PC-9 (cell line): ENCODE data around the gene FZD7. TPM values are rescaled to one million over a fixed set of nuclear protein-coding genes. Genes with fewer than 3 reads are reported as not detected.

Experiments
- BruUV-seq: library from RNA; stranded (reverse); fragments of 400-500 nt; replicated peaks from 2 replicates; lab custom pipeline; 2021; lab: Mats Ljungman, UMichigan
- CTCF ChIA-PET: fragments of 300-600 bp; sonication (Branson Sonifier 250); formaldehyde crosslinking; loops from one replicate; lab custom pipeline; 2022; ENCODE audit warnings: antibody characterized with exemption; lab: Charles Lee
- POLR2A ChIA-PET: fragments of 300-600 bp; sonication (Branson Sonifier 250); formaldehyde crosslinking; loops from one replicate; lab custom pipeline; 2022; ENCODE audit warnings: antibody characterized with exemption; ENCODE audit not compliant: unreplicated experiment; lab: Charles Lee
- DNase-seq, 2 experiments: peaks; one replicate each; pipeline versions ENCODE4 v3.0.0 to v3.0.0-alpha.2; 2015 to 2022; ENCODE audit warnings: mixed read lengths in 1 of 2
- H2AFZ ChIP-seq: fragments of 200-600 bp; sonication (generic); 2 replicates; pipeline ENCODE4 v1.8.1; 2017; ENCODE audit warnings: antibody characterized with exemption
- H3F3A ChIP-seq: fragments of 200-600 bp; sonication (generic); 2 replicates; pipeline ENCODE4 v1.8.1; 2017; ENCODE audit warnings: antibody characterized with exemption, mild to moderate bottlenecking, low read depth; ENCODE audit not compliant: insufficient read depth
- H3K27ac ChIP-seq: fragments of 200-600 bp; sonication (generic); 2 replicates; pipeline ENCODE4 v1.6.1; 2016; ENCODE audit warnings: mixed run types
- H3K27me3 ChIP-seq: fragments of 200-600 bp; sonication (generic); 2 replicates; pipeline ENCODE4 v1.6.1; 2016; ENCODE audit warnings: low read depth, mixed run types; ENCODE audit not compliant: insufficient read depth
- H3K36me3 ChIP-seq: fragments of 200-600 bp; sonication (generic); 2 replicates; pipeline ENCODE4 v1.6.1; 2016; ENCODE audit warnings: low read depth, mixed run types
- H3K4me1 ChIP-seq: fragments of 200-600 bp; sonication (generic); replicated peaks from 2 replicates; pipeline ENCODE4 v1.6.1; 2016; ENCODE audit warnings: mixed run types; ENCODE audit not compliant: insufficient read depth
- H3K4me2 ChIP-seq: fragments of 200-600 bp; sonication (generic); 2 replicates; pipeline ENCODE4 v1.6.1; 2017; ENCODE audit warnings: mixed run types
- H3K4me3 ChIP-seq: fragments of 200-600 bp; sonication (generic); 2 replicates; pipeline ENCODE4 v1.6.1; 2016; ENCODE audit warnings: mixed run types
- H3K79me2 ChIP-seq: fragments of 200-600 bp; sonication (generic); 2 replicates; pipeline ENCODE4 v1.6.1; 2017; ENCODE audit warnings: low read depth, mixed run types
- H3K9me2 ChIP-seq: fragments of 200-600 bp; sonication (generic); 2 replicates; pipeline ENCODE4 v1.8.1; 2017; ENCODE audit warnings: mild to moderate bottlenecking; ENCODE audit not compliant: insufficient read depth
- H3K9me3 ChIP-seq: fragments of 200-600 bp; sonication (generic); 2 replicates; pipeline ENCODE4 v1.8.1; 2016; ENCODE audit warnings: low read depth; ENCODE audit not compliant: insufficient read depth
- H4K20me1 ChIP-seq: fragments of 200-600 bp; sonication (generic); 2 replicates; pipeline ENCODE4 v1.8.1; 2017; ENCODE audit not compliant: insufficient read depth
- EZH2 ChIP-seq: fragments of 200-600 bp; sonication (generic); IDR thresholded peaks from 2 replicates; pipeline ENCODE4 v1.8.0; 2017; ENCODE audit warnings: antibody characterized with exemption, low read depth
- intact Hi-C: fragments of 100-400 bp; cut with micrococcal nuclease; formaldehyde crosslinking; loops from one replicate; pipeline ENCODE4 v1.10.0; 2022; ENCODE audit not compliant: unreplicated experiment
- total RNA-seq: library from RNA; stranded (reverse); gene quantifications from 2 replicates; pipeline ENCODE4 v1.2.3, GENCODE V29; 2021
- TF ChIP-seq, protein P1 (sequence below): fragments of 200-600 bp; sonication (generic); conservative IDR thresholded peaks from 2 replicates; pipeline ENCODE4 v1.6.1; 2017; ENCODE audit warnings: mixed run types, antibody characterized with exemption, mild to moderate bottlenecking, moderate library complexity

The FZD7 gene
- total RNA-seq, 1 experiment from 2014 or later: 26.8 TPM

GRCh38 chr2:202044777-202045176 lies 11.1 kb downstream of the FZD7 start:
- H3K27me3 ChIP-seq: no peaks in the 10 kb centered on the region
- TF ChIP-seq, protein P1, sequence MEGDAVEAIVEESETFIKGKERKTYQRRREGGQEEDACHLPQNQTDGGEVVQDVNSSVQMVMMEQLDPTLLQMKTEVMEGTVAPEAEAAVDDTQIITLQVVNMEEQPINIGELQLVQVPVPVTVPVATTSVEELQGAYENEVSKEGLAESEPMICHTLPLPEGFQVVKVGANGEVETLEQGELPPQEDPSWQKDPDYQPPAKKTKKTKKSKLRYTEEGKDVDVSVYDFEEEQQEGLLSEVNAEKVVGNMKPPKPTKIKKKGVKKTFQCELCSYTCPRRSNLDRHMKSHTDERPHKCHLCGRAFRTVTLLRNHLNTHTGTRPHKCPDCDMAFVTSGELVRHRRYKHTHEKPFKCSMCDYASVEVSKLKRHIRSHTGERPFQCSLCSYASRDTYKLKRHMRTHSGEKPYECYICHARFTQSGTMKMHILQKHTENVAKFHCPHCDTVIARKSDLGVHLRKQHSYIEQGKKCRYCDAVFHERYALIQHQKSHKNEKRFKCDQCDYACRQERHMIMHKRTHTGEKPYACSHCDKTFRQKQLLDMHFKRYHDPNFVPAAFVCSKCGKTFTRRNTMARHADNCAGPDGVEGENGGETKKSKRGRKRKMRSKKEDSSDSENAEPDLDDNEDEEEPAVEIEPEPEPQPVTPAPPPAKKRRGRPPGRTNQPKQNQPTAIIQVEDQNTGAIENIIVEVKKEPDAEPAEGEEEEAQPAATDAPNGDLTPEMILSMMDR: no peak
- TF ChIP-seq EZH2: no peak
- intact Hi-C loops: no loop called here

GRCh38 chr2:202046572-202046971 lies 12.9 kb downstream of the FZD7 start:
- DNase-seq: no peak
- no peaks in the 10 kb centered on the region for H3K36me3 ChIP-seq
- H3K79me2 ChIP-seq: no peaks in the 10 kb centered on the region
- H3K27ac ChIP-seq: no peak overlapping the region
- intact Hi-C loops: no loop called here
- no peak for TF ChIP-seq EZH2
- TF ChIP-seq, protein P1: no peak
- ChIA-PET CTCF (no interaction called here), POLR2A (no interaction called here)
- no peak overlapping the region for H3K4me3 ChIP-seq
- H3K27me3 ChIP-seq: no peaks in the 10 kb centered on the region
- H3K9me2 ChIP-seq: no peaks in the 10 kb centered on the region
- no TSS peak for BruUV-seq
- H3K9me3 ChIP-seq: no peaks in the 10 kb centered on the region
- no peaks in the 10 kb centered on the region for H4K20me1 ChIP-seq
- H2AFZ ChIP-seq: no peak overlapping the region
- no peak overlapping the region for H3K4me2 ChIP-seq
- no peaks in the 10 kb centered on the region for H3F3A ChIP-seq
- no peaks in the 10 kb centered on the region for H3K4me1 ChIP-seq

More at GRCh38 chr2:202044777-202045176, 11.1 kb downstream of the FZD7 start:
- H3K4me3 ChIP-seq: no peak overlapping the region
- no peaks in the 10 kb centered on the region for H4K20me1 ChIP-seq
- H3K27ac ChIP-seq: no peak overlapping the region
- no peak for DNase-seq
- H3F3A ChIP-seq: no peaks in the 10 kb centered on the region
- no peak overlapping the region for H2AFZ ChIP-seq
- no TSS peak for BruUV-seq
- ChIA-PET CTCF (no interaction called here), POLR2A (no interaction called here)
- no peaks in the 10 kb centered on the region for H3K79me2 ChIP-seq
- H3K9me3 ChIP-seq: no peaks in the 10 kb centered on the region
- H3K4me2 ChIP-seq: no peak overlapping the region
- H3K4me1 ChIP-seq: peaks cover 3% of the 10 kb centered on the region
- H3K36me3 ChIP-seq: no peaks in the 10 kb centered on the region
- no peaks in the 10 kb centered on the region for H3K9me2 ChIP-seq

DNA sequence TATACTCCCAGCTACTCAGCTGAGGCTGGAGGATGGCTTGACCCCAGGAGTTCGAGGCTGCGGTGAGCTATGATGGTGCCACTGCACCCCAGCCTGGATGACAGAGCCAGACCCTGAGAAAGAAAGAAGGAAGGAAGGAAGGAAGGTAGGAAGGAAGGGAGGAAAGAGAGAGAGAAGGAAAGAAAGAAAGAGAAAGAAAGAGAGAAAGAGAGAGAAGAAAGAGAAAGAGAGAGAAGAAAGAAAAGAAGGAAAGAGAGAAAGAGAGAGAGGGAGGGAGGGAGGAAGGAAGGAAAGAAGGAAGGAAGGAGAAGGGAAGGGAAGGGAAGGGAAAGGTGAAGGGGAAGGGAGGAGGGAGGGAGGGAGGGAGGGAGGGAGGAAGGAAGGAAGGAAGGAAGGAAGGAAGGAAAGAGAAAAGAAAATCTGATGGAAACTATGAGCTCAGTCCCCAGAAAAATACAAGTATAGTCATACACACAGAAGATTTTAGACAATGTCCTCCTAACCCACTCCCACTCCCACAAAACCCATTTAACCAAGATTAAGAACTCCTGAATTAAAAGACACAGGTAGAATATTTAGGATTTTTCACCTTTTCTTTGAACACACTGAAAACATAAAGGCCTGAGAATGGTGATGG lies 15.6 kb downstream of the FZD7 start:
- no peaks in the 10 kb centered on the region for H3K9me2 ChIP-seq
- no peaks in the 10 kb centered on the region for H3K9me3 ChIP-seq
- no peaks in the 10 kb centered on the region for H3K27me3 ChIP-seq
- no peak for DNase-seq
- ChIA-PET POLR2A (interaction anchor here (0.6 kb wide), 1 partner anchor 1221 kb away, joined by 3 read pairs; no protein-coding TSS in a partner anchor), CTCF (interaction anchor here (0.6 kb wide), 1 partner anchor 12 kb away, joined by 3 read pairs; no protein-coding TSS in a partner anchor)
- H3K4me2 ChIP-seq: no peak overlapping the region
- no peak for TF ChIP-seq EZH2
- TF ChIP-seq, protein P1: no peak
- no peaks in the 10 kb centered on the region for H3K36me3 ChIP-seq
- no peaks in the 10 kb centered on the region for H3K4me1 ChIP-seq
- BruUV-seq: no TSS peak
- intact Hi-C loops: no loop called here
- H3F3A ChIP-seq: no peaks in the 10 kb centered on the region
- no peaks in the 10 kb centered on the region for H3K79me2 ChIP-seq
- no peaks in the 10 kb centered on the region for H4K20me1 ChIP-seq
- no peak overlapping the region for H2AFZ ChIP-seq
- no peak overlapping the region for H3K4me3 ChIP-seq
- no peak overlapping the region for H3K27ac ChIP-seq
